ENCODE results near the gene MTUS2.

MTUS2 gene

GRCh38 chr13:29382021-29382420 lies 561.9 kb downstream of the MTUS2 start:
- Histone ChIP-seq H3K4me1 (ENCODE audit: insufficient read depth, low read length) (no peaks in the 10 kb centered on the region), H3K79me2 (ENCODE audit: insufficient read depth, low read length) (no peaks in the 10 kb centered on the region), H3K36me3 (ENCODE audit: insufficient read depth, low read length) (peaks cover 26% of the 10 kb centered on the region), H2AFZ (ENCODE audit: low read depth, low read length) (no peak overlapping the region), H3K27me3 (ENCODE audit: insufficient read depth, low read length, poor library complexity) (no peaks in the 10 kb centered on the region), H3K9me3 (ENCODE audit: insufficient read depth, low read length, severe bottlenecking) (no peaks in the 10 kb centered on the region), H3K27ac (ENCODE audit: low read length) (no peak overlapping the region), H3K4me2 (ENCODE audit: insufficient read depth, low read length) (no peak overlapping the region), H3K4me3 (ENCODE audit: low read depth in 1 of 2, low read length in 2 of 2) (no peak overlapping the region), H3K9ac (ENCODE audit: low read depth, low read length) (no peak overlapping the region), H4K20me1 (ENCODE audit: insufficient read depth, low read length) (no peaks in the 10 kb centered on the region)
- DNase-seq (no peak), ATAC-seq (ENCODE audit: insufficient read depth, low read depth) (no peak)
- no peak for TF ChIP-seq CTCF (IDR thresholded peaks at IDR 0.05; ENCODE audit: borderline replicate concordance, extremely low read depth, low read length, poor library complexity, severe bottlenecking)
- no peak for TF ChIP-seq EZH2 (IDR thresholded peaks at IDR 0.05; ENCODE audit: borderline replicate concordance, low read depth, low read length, severe bottlenecking)

- no peak overlapping the region for H3K4me3 ChIP-seq (ENCODE audit: low read depth in 1 of 2, low read length in 2 of 2)
- TF ChIP-seq EZH2 (IDR thresholded peaks at IDR 0.05; ENCODE audit: borderline replicate concordance, low read depth, low read length, severe bottlenecking) (no peak), CTCF (IDR thresholded peaks at IDR 0.05; ENCODE audit: borderline replicate concordance, extremely low read depth, low read length, poor library complexity, severe bottlenecking) (no peak)
- no peak overlapping the region for H3K4me2 ChIP-seq (ENCODE audit: insufficient read depth, low read length)
- ATAC-seq (ENCODE audit: insufficient read depth, low read depth), result no peak
- H3K4me1 ChIP-seq (ENCODE audit: insufficient read depth, low read length), result no peaks in the 10 kb centered on the region
- H4K20me1 ChIP-seq (ENCODE audit: insufficient read depth, low read length), result no peaks in the 10 kb centered on the region
- DNase-seq, result no peak
- H3K9me3 ChIP-seq (ENCODE audit: insufficient read depth, low read length, severe bottlenecking), result no peaks in the 10 kb centered on the region
- H3K79me2 ChIP-seq (ENCODE audit: insufficient read depth, low read length), result no peaks in the 10 kb centered on the region
- no peak overlapping the region for H3K9ac ChIP-seq (ENCODE audit: low read depth, low read length)
- H2AFZ ChIP-seq (ENCODE audit: low read depth, low read length), result no peak overlapping the region
- H3K27me3 ChIP-seq (ENCODE audit: insufficient read depth, low read length, poor library complexity), result no peaks in the 10 kb centered on the region
- H3K36me3 ChIP-seq (ENCODE audit: insufficient read depth, low read length), result peaks cover 25% of the 10 kb centered on the region
- no peak overlapping the region for H3K27ac ChIP-seq (ENCODE audit: low read length)
Measured at GRCh38 chr13:29383476-29383875, 563.3 kb downstream of the MTUS2 start.

- Histone ChIP-seq H2AFZ (ENCODE audit: low read depth, low read length) (no peak overlapping the region), H3K36me3 (ENCODE audit: insufficient read depth, low read length) (peaks cover 16% of the 10 kb centered on the region), H3K4me1 (ENCODE audit: insufficient read depth, low read length) (no peaks in the 10 kb centered on the region), H3K27ac (ENCODE audit: low read length) (no peak overlapping the region), H3K79me2 (ENCODE audit: insufficient read depth, low read length) (no peaks in the 10 kb centered on the region), H3K4me2 (ENCODE audit: insufficient read depth, low read length) (no peak overlapping the region), H4K20me1 (ENCODE audit: insufficient read depth, low read length) (no peaks in the 10 kb centered on the region), H3K9ac (ENCODE audit: low read depth, low read length) (no peak overlapping the region), H3K4me3 (ENCODE audit: low read depth in 1 of 2, low read length in 2 of 2) (no peak overlapping the region), H3K9me3 (ENCODE audit: insufficient read depth, low read length, severe bottlenecking) (no peaks in the 10 kb centered on the region), H3K27me3 (ENCODE audit: insufficient read depth, low read length, poor library complexity) (no peaks in the 10 kb centered on the region)
- TF ChIP-seq EZH2 (IDR thresholded peaks at IDR 0.05; ENCODE audit: borderline replicate concordance, low read depth, low read length, severe bottlenecking), result no peak
- no peak for TF ChIP-seq CTCF (IDR thresholded peaks at IDR 0.05; ENCODE audit: borderline replicate concordance, extremely low read depth, low read length, poor library complexity, severe bottlenecking)
- ATAC-seq (ENCODE audit: insufficient read depth, low read depth) (no peak), DNase-seq (no peak)
Measured at GRCh38 chr13:29384466-29384865, 564.3 kb downstream of the MTUS2 start.

GRCh38 chr13:29384871-29385270 lies 564.7 kb downstream of the MTUS2 start:
- Histone ChIP-seq H3K27ac (ENCODE audit: low read length) (no peak overlapping the region), H2AFZ (ENCODE audit: low read depth, low read length) (no peak overlapping the region), H3K9me3 (ENCODE audit: insufficient read depth, low read length, severe bottlenecking) (no peaks in the 10 kb centered on the region), H4K20me1 (ENCODE audit: insufficient read depth, low read length) (no peaks in the 10 kb centered on the region), H3K4me1 (ENCODE audit: insufficient read depth, low read length) (no peaks in the 10 kb centered on the region), H3K9ac (ENCODE audit: low read depth, low read length) (no peak overlapping the region), H3K79me2 (ENCODE audit: insufficient read depth, low read length) (no peaks in the 10 kb centered on the region), H3K4me2 (ENCODE audit: insufficient read depth, low read length) (no peak overlapping the region), H3K4me3 (ENCODE audit: low read depth in 1 of 2, low read length in 2 of 2) (no peak overlapping the region), H3K36me3 (ENCODE audit: insufficient read depth, low read length) (peaks cover 14% of the 10 kb centered on the region; the same call in 1 of the 2 replicates), H3K27me3 (ENCODE audit: insufficient read depth, low read length, poor library complexity) (no peaks in the 10 kb centered on the region)
- no peak for TF ChIP-seq CTCF (IDR thresholded peaks at IDR 0.05; ENCODE audit: borderline replicate concordance, extremely low read depth, low read length, poor library complexity, severe bottlenecking)
- no peak for TF ChIP-seq EZH2 (IDR thresholded peaks at IDR 0.05; ENCODE audit: borderline replicate concordance, low read depth, low read length, severe bottlenecking)
- DNase-seq (no peak), ATAC-seq (ENCODE audit: insufficient read depth, low read depth) (no peak)

Data from DND-41 (cell line).